OCI-LY1 (cell line): Measurements from ENCODE around the gene PREX1.

Experiments used
- CTCF ChIP-seq: fragments of 200-600 bp; sonication (generic), shearing (Covaris generic); IDR thresholded peaks from 2 replicates; pipeline ENCODE4 v1.5.1; 2017; ENCODE audit warnings: mild to moderate bottlenecking, antibody characterized with exemption, low read length, moderate library complexity, mixed read lengths
- EZH2 ChIP-seq: fragments of 200-600 bp; sonication (generic), shearing (Covaris generic); IDR thresholded peaks from 2 replicates; pipeline ENCODE4 v1.8.0; 2017; ENCODE audit warnings: borderline replicate concordance, mixed run types, mild to moderate bottlenecking, antibody characterized with exemption, low read length, moderate library complexity, mixed read lengths

GRCh38 chr20:48732081-48732829 lies 95.5 kb downstream of the PREX1 start:
- TF ChIP-seq CTCF (no peak), EZH2 (no peak)
